HCT116 (cell line): Measurements from ENCODE around the gene TYW3. TPM values are rescaled to one million over a fixed set of nuclear protein-coding genes. Genes with fewer than 3 reads are reported as not detected.

Experiments
- ATAC-seq: fragments of 200-7000 bp; cut with Tn5 transposase; 2 replicates; pipeline ENCODE4 v1.9.1; 2020; ENCODE audit warnings: mild to moderate bottlenecking, moderate library complexity
- BruUV-seq: library from RNA; stranded (reverse); fragments of 400-500 nt; replicated peaks from 2 replicates; lab custom pipeline; 2021; lab: Mats Ljungman, UMichigan
- CTCF ChIA-PET: fragments of 300-600 bp; sonication (Branson Sonifier 250); formaldehyde crosslinking; loops from one replicate; lab custom pipeline; 2021; ENCODE audit warnings: antibody characterized with exemption; lab: Charles Lee
- POLR2A ChIA-PET: fragments of 300-600, 350-600 bp; sonication (Branson Sonifier 250); formaldehyde crosslinking; loops from one replicate; lab custom pipeline; 2021; ENCODE audit warnings: antibody characterized with exemption; lab: Charles Lee
- RAD21 ChIA-PET, 2 experiments: fragments of 300-600 bp; sonication (Branson Sonifier 250); formaldehyde crosslinking; loops; one replicate each; lab custom pipeline; 2023; ENCODE audit warnings: low total read pairs in 2 of 2; ENCODE audit not compliant: uncharacterized antibody in 2 of 2, unreplicated experiment in 2 of 2, low non-redundant PET in 1 of 2; lab: Charles Lee
- DNase-seq: peaks from one replicate; pipeline ENCODE4 v3.0.0-alpha.2; 2010; ENCODE audit warnings: low read depth, low spot score
- H2AFZ ChIP-seq: fragments of 200-600 bp; shearing (Covaris generic), sonication (generic); 2 replicates; pipeline ENCODE4 v1.6.1; 2017; ENCODE audit warnings: low read depth, mixed run types, mixed read lengths, antibody characterized with exemption, low read length; ENCODE audit not compliant: poor library complexity, severe bottlenecking
- H3K27ac ChIP-seq: 2 replicates; pipeline ENCODE4 v1.5.1; 2012; ENCODE audit warnings: low read depth, low read length
- H3K27me3 ChIP-seq: fragments of 200-600 bp; sonication (generic); 2 replicates; pipeline ENCODE4 v1.6.1; 2016; ENCODE audit warnings: mixed run types, low read length, mixed read lengths; ENCODE audit not compliant: insufficient read depth
- H3K36me3 ChIP-seq, 2 experiments: fragments of 200-500 bp in 1 of 2; fragments of 200-600 bp in 1 of 2; sonication (Bioruptor generic) in 1 of 2; sonication (generic) in 1 of 2; 2 replicates each; pipeline versions ENCODE4 v1.5.1 to v1.6.1; 2014 to 2016; ENCODE audit warnings: low read length in 2 of 2, inconsistent platforms in 1 of 2, mixed read lengths in 1 of 2, mixed run types in 1 of 2; ENCODE audit not compliant: insufficient read depth in 2 of 2, control insufficient read depth in 1 of 2
- H3K4me1 ChIP-seq, 2 experiments: fragments of 200-600 bp in 1 of 2; sonication (generic) in 1 of 2; 2 replicates each; pipeline versions ENCODE4 v1.5.1 to v1.6.1; 2012 to 2017; ENCODE audit warnings: low read length in 2 of 2, inconsistent platforms in 1 of 2, mild to moderate bottlenecking in 1 of 2, mixed read lengths in 1 of 2, mixed run types in 1 of 2, moderate library complexity in 1 of 2; ENCODE audit not compliant: insufficient read depth in 2 of 2, control insufficient read depth in 1 of 2
- H3K4me2 ChIP-seq: fragments of 200-600 bp; sonication (generic); 2 replicates; pipeline ENCODE4 v1.6.1; 2017; ENCODE audit warnings: mixed run types, low read length, mixed read lengths
- H3K4me3 ChIP-seq, 2 experiments: fragments of 200-600 bp in 1 of 2; sonication (generic) in 1 of 2; replicated peaks in 1 of 2; 2 replicates each; pipeline ENCODE4 v1.5.1; 2011 to 2016; ENCODE audit warnings: low read length in 2 of 2, control low read depth in 1 of 2, low read depth in 1 of 2, mild to moderate bottlenecking in 1 of 2, mixed read lengths in 1 of 2, mixed run types in 1 of 2
- H3K79me2 ChIP-seq: fragments of 200-600 bp; sonication (generic); 2 replicates; pipeline ENCODE4 v1.6.1; 2017; ENCODE audit warnings: mild to moderate bottlenecking, mixed run types, low read length, moderate library complexity, mixed read lengths; ENCODE audit not compliant: insufficient read depth
- H3K9ac ChIP-seq: fragments of 200-600 bp; sonication (generic); 2 replicates; pipeline ENCODE4 v1.6.1; 2016; ENCODE audit warnings: low read length, mixed read lengths
- H3K9me2 ChIP-seq: fragments of 200-600 bp; sonication (generic), shearing (Covaris generic); 2 replicates; pipeline ENCODE4 v1.6.1; 2017; ENCODE audit warnings: mixed run types, mild to moderate bottlenecking, moderate library complexity; ENCODE audit not compliant: insufficient read depth
- H3K9me3 ChIP-seq, 2 experiments: fragments of 200-500 bp in 1 of 2; fragments of 200-600 bp in 1 of 2; sonication (Bioruptor generic) in 1 of 2; sonication (generic) in 1 of 2; 2 replicates each; pipeline ENCODE4 v1.6.1; 2014 to 2017; ENCODE audit warnings: low read length in 2 of 2, mixed read lengths in 2 of 2, inconsistent platforms in 1 of 2, low read depth in 1 of 2, mild to moderate bottlenecking in 1 of 2, mixed run types in 1 of 2, moderate library complexity in 1 of 2; ENCODE audit not compliant: control insufficient read depth in 1 of 2, insufficient read depth in 1 of 2
- H4K20me1 ChIP-seq: fragments of 200-600 bp; sonication (generic), shearing (Covaris generic); 2 replicates; pipeline ENCODE4 v1.6.1; 2017; ENCODE audit warnings: mixed run types, mild to moderate bottlenecking, moderate library complexity; ENCODE audit not compliant: insufficient read depth
- CBX3 ChIP-seq: IDR thresholded peaks from 2 replicates; pipeline ENCODE4 v1.6.1; 2012; ENCODE audit warnings: low read depth
- CEBPB ChIP-seq: IDR thresholded peaks from 2 replicates; pipeline ENCODE4 v1.6.1; 2012; ENCODE audit warnings: low read depth
- EGR1 ChIP-seq: IDR thresholded peaks from 2 replicates; pipeline ENCODE4 v1.6.1; 2012; ENCODE audit warnings: low read depth
- EZH2 ChIP-seq: fragments of 200-600 bp; sonication (generic); IDR thresholded peaks from 2 replicates; pipeline ENCODE4 v1.6.1; 2017; ENCODE audit warnings: antibody characterized with exemption, mixed run types
- EZH2phosphoT487 ChIP-seq: fragments of 200-600 bp; IDR thresholded peaks from 2 replicates; pipeline ENCODE4 v1.6.1; 2018; ENCODE audit warnings: antibody characterized with exemption, borderline replicate concordance
- FOSL1 ChIP-seq: IDR thresholded peaks from 2 replicates; pipeline ENCODE4 v1.6.1; 2012; ENCODE audit warnings: low read depth
- JUND ChIP-seq: IDR thresholded peaks from 2 replicates; pipeline ENCODE4 v1.6.1; 2012
- POLR2A ChIP-seq: IDR thresholded peaks from 2 replicates; pipeline ENCODE4 v1.7.0; 2011; ENCODE audit warnings: borderline replicate concordance; ENCODE audit not compliant: insufficient read depth, insufficient read length; ENCODE audit errors: extremely low read depth
- POLR2AphosphoS5 ChIP-seq: IDR thresholded peaks from 2 replicates; pipeline ENCODE4 v1.6.1; 2011; ENCODE audit warnings: mild to moderate bottlenecking, low read depth, low read length, moderate library complexity
- RAD21 ChIP-seq: IDR thresholded peaks from 2 replicates; pipeline ENCODE4 v1.6.1; 2012; ENCODE audit warnings: low read depth, mild to moderate bottlenecking
- TCF7L2 ChIP-seq: IDR thresholded peaks from 2 replicates; pipeline ENCODE4 v1.7.0; 2011; ENCODE audit warnings: borderline replicate concordance, inconsistent platforms; ENCODE audit not compliant: insufficient read depth, insufficient read length; ENCODE audit errors: extremely low read depth
- YY1 ChIP-seq: IDR thresholded peaks from 2 replicates; pipeline ENCODE4 v1.6.1; 2011; ENCODE audit warnings: low read length, low read depth, moderate library complexity, mild to moderate bottlenecking; ENCODE audit not compliant: insufficient replicate concordance; ENCODE audit errors: extremely low read depth
- ZFX ChIP-seq: fragments of 450-650 bp; IDR thresholded peaks from 2 replicates; pipeline ENCODE4 v1.6.1; 2017
- ZNF274 ChIP-seq: fragments of 200-500 bp; sonication (Bioruptor generic); IDR thresholded peaks from 2 replicates; pipeline ENCODE4 v1.6.1; 2014; ENCODE audit warnings: mild to moderate bottlenecking, low read depth, low read length, inconsistent platforms
- intact Hi-C: fragments of 100-400 bp; cut with micrococcal nuclease; formaldehyde crosslinking; loops from 2 replicates; pipeline ENCODE4 v1.10.0; 2022
- total RNA-seq: library from RNA; stranded (reverse); gene quantifications from one replicate; pipeline ENCODE4 v1.2.1, GENCODE V29; 2021; ENCODE audit not compliant: unreplicated experiment
- TF ChIP-seq, protein P1 (sequence below): IDR thresholded peaks from 2 replicates; pipeline ENCODE4 v1.6.1; 2012
- TF ChIP-seq, protein P2 (sequence below), 3 experiments: fragments of 200-600 bp in 1 of 3; sonication (generic) in 1 of 3; IDR thresholded peaks in 2 of 3; conservative IDR thresholded peaks in 1 of 3; 2 replicates each; pipeline ENCODE4 v1.5.1; 2012 to 2017; ENCODE audit warnings: low read depth in 2 of 3, low read length in 2 of 3, antibody characterized with exemption in 1 of 3, borderline replicate concordance in 1 of 3, control low read depth in 1 of 3, mild to moderate bottlenecking in 1 of 3, mixed read lengths in 1 of 3, mixed run types in 1 of 3, moderate library complexity in 1 of 3; ENCODE audit not compliant: insufficient read depth in 1 of 3
- TF ChIP-seq, protein P3 (sequence below): IDR thresholded peaks from 2 replicates; pipeline ENCODE4 v1.6.1; 2011; ENCODE audit warnings: mild to moderate bottlenecking, low read length, moderate library complexity; ENCODE audit not compliant: insufficient replicate concordance; ENCODE audit errors: extremely low read depth

Gene TYW3
- total RNA-seq, 1 experiment from 2014 or later, result 31.8 TPM

- Histone ChIP-seq H3K9me3 (no peaks in the 10 kb centered on the region), H3K4me3 (no peak overlapping the region), H3K79me2 (no peaks in the 10 kb centered on the region)
- RAD21 ChIA-PET, result no interaction called here
- TF ChIP-seq, protein P1, sequence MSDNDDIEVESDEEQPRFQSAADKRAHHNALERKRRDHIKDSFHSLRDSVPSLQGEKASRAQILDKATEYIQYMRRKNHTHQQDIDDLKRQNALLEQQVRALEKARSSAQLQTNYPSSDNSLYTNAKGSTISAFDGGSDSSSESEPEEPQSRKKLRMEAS, result no peak
- TF ChIP-seq JUND, result no peak
- TF ChIP-seq, all 23 proteins: peak for 0
- intact Hi-C loops, result no loop called here
- no peak overlapping the region for H2AFZ ChIP-seq
- no peak overlapping the region for H3K4me2 ChIP-seq
- no peak overlapping the region for H3K27ac ChIP-seq
- no peak overlapping the region for H3K9ac ChIP-seq
- no peaks in the 10 kb centered on the region for H3K4me1 ChIP-seq
- no peaks in the 10 kb centered on the region for H3K36me3 ChIP-seq
- ChIA-PET POLR2A (no interaction called here), CTCF (no interaction called here)
- DNase-seq, result no peak
- BruUV-seq, result no TSS peak
- no peaks in the 10 kb centered on the region for H3K9me2 ChIP-seq
- ATAC-seq, result no peak
- H4K20me1 ChIP-seq, result no peaks in the 10 kb centered on the region
- H3K27me3 ChIP-seq, result peaks cover 51% of the 10 kb centered on the region
Observed at GRCh38 chr1:74791491-74791890, 58.5 kb downstream of the TYW3 start.

DNA sequence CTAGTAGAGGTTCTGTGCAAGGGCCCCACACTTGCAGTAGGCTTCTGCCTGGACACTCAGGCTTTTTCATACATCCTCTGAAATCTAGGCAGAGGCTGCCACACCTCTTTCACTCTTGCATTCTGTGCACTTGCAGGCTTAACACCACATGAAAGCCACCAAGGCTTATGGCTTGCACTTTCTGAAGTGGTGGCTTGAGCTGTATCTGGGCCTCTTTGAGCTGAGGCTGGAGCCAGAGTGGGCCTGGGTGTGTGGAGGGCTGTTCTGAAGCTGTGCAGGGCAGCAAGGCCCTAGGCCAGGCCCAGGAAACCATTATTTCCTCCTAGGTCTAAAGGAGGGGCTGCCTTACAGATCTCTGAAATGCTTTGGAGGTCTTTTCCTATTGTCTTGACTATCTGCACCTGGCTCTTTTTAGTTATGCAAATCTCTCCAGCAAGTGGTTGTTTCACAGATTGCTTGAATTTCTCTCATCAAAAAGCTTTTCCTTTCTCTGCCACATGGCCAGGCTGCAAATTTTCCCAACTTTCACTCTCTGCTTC lies 66.2 kb downstream of the TYW3 start:
- Histone ChIP-seq H3K36me3 (no peaks in the 10 kb centered on the region), H3K9me2 (no peaks in the 10 kb centered on the region), H2AFZ (no peak overlapping the region), H3K79me2 (no peaks in the 10 kb centered on the region), H3K4me3 (no peak overlapping the region), H3K9me3 (no peaks in the 10 kb centered on the region), H3K9ac (no peak overlapping the region), H3K27ac (no peak overlapping the region), H4K20me1 (no peaks in the 10 kb centered on the region), H3K27me3 (peaks cover 24% of the 10 kb centered on the region), H3K4me1 (no peaks in the 10 kb centered on the region), H3K4me2 (no peak overlapping the region)
- BruUV-seq, result no TSS peak
- intact Hi-C loops, result no loop called here
- TF ChIP-seq ZFX (no peak), ZNF274 (no peak), RAD21 (no peak), EGR1 (no peak), TCF7L2 (no peak), POLR2AphosphoS5 (no peak), CEBPB (no peak), EZH2 (no peak), YY1 (no peak), POLR2A (no peak), FOSL1 (no peak), CBX3 (no peak), JUND (no peak), EZH2phosphoT487 (no peak)
- TF ChIP-seq, protein P2, sequence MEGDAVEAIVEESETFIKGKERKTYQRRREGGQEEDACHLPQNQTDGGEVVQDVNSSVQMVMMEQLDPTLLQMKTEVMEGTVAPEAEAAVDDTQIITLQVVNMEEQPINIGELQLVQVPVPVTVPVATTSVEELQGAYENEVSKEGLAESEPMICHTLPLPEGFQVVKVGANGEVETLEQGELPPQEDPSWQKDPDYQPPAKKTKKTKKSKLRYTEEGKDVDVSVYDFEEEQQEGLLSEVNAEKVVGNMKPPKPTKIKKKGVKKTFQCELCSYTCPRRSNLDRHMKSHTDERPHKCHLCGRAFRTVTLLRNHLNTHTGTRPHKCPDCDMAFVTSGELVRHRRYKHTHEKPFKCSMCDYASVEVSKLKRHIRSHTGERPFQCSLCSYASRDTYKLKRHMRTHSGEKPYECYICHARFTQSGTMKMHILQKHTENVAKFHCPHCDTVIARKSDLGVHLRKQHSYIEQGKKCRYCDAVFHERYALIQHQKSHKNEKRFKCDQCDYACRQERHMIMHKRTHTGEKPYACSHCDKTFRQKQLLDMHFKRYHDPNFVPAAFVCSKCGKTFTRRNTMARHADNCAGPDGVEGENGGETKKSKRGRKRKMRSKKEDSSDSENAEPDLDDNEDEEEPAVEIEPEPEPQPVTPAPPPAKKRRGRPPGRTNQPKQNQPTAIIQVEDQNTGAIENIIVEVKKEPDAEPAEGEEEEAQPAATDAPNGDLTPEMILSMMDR (IDR thresholded peaks at IDR 0.05 in 2 of 3, conservative IDR thresholded peaks at IDR 0.05 in 1 of 3; ENCODE audit: borderline replicate concordance in 1 of 3, insufficient read depth in 1 of 3, low read depth in 2 of 3, low read length in 2 of 3), result no peak
- TF ChIP-seq, protein P3, sequence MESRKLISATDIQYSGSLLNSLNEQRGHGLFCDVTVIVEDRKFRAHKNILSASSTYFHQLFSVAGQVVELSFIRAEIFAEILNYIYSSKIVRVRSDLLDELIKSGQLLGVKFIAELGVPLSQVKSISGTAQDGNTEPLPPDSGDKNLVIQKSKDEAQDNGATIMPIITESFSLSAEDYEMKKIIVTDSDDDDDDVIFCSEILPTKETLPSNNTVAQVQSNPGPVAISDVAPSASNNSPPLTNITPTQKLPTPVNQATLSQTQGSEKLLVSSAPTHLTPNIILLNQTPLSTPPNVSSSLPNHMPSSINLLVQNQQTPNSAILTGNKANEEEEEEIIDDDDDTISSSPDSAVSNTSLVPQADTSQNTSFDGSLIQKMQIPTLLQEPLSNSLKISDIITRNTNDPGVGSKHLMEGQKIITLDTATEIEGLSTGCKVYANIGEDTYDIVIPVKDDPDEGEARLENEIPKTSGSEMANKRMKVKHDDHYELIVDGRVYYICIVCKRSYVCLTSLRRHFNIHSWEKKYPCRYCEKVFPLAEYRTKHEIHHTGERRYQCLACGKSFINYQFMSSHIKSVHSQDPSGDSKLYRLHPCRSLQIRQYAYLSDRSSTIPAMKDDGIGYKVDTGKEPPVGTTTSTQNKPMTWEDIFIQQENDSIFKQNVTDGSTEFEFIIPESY, result no peak
- ChIA-PET POLR2A (no interaction called here), RAD21 (no interaction called here), CTCF (no interaction called here)
- no peak for DNase-seq
- no peak for ATAC-seq
